Activated gamma-delta T cell treated with Interleukin-2 at 50 U/mL for 16 hours (primary cell): ENCODE results near the gene FRY.

Experiments used
- DNase-seq: peaks from one replicate; pipeline ENCODE4 v3.0.0-alpha.2; 2020

The FRY gene

GRCh38 chr13:32136716-32137115, 105.1 kb downstream of the FRY start:
- no peak for DNase-seq

- DNase-seq = no peak
Observed at GRCh38 chr13:32139251-32139650, 107.7 kb downstream of the FRY start.

GRCh38 chr13:32140109-32140508, 108.5 kb downstream of the FRY start:
- DNase-seq = no peak

- DNase-seq = no peak
Observed at GRCh38 chr13:32141462-32141861, 109.9 kb downstream of the FRY start.

- no peak for DNase-seq
Observed at GRCh38 chr13:32142115-32142514, 110.5 kb downstream of the FRY start.

GRCh38 chr13:32142956-32143375, 111.4 kb downstream of the FRY start:
- DNase-seq = no peak

- no peak for DNase-seq
Observed at GRCh38 chr13:32147193-32147592, 115.6 kb downstream of the FRY start.

- no peak for DNase-seq
Observed at GRCh38 chr13:32147976-32148375, 116.4 kb downstream of the FRY start.

GRCh38 chr13:32150239-32150638, 118.7 kb downstream of the FRY start:
- DNase-seq = no peak

GRCh38 chr13:32150794-32151193, 119.2 kb downstream of the FRY start:
- no peak for DNase-seq

- no peak for DNase-seq
Observed at GRCh38 chr13:32151240-32151639, 119.7 kb downstream of the FRY start.

GRCh38 chr13:32153056-32153455, 121.5 kb downstream of the FRY start:
- DNase-seq = no peak

GRCh38 chr13:32159137-32159869, 127.7 kb downstream of the FRY start:
- DNase-seq = no peak

- no peak for DNase-seq
Observed at GRCh38 chr13:32162395-32163005, 130.9 kb downstream of the FRY start.

GRCh38 chr13:32164622-32165268, 133.2 kb downstream of the FRY start:
- no peak for DNase-seq

- DNase-seq = no peak
Observed at GRCh38 chr13:32165796-32166195, 134.2 kb downstream of the FRY start.

- DNase-seq = no peak
Observed at GRCh38 chr13:32168131-32168530, 136.6 kb downstream of the FRY start.

GRCh38 chr13:32170841-32171240, 139.3 kb downstream of the FRY start:
- DNase-seq = no peak

GRCh38 chr13:32173881-32174280, 142.3 kb downstream of the FRY start:
- DNase-seq = no peak

- no peak for DNase-seq
Observed at GRCh38 chr13:32174366-32174765, 142.8 kb downstream of the FRY start.

GRCh38 chr13:32175307-32175706, 143.7 kb downstream of the FRY start:
- no peak for DNase-seq

GRCh38 chr13:32175943-32176342, 144.4 kb downstream of the FRY start:
- no peak for DNase-seq

GRCh38 chr13:32176696-32177095, 145.1 kb downstream of the FRY start:
- no peak for DNase-seq

- no peak for DNase-seq
Observed at GRCh38 chr13:32178763-32179162, 147.2 kb downstream of the FRY start.
